HFFc6 (cell line): Measurements from ENCODE around the gene CHRNA4. TPM values are rescaled to one million over a fixed set of nuclear protein-coding genes. Genes with fewer than 3 reads are reported as not detected.

Source experiments
- DNase-seq: peaks from one replicate; pipeline ENCODE4 v3.0.0-alpha.2; 2018
- H3K27ac Mint-ChIP-seq: 2 replicates; pipeline ENCODE4 v1.8.0; 2020; ENCODE audit warnings: mild to moderate bottlenecking, mixed read lengths
- H3K27me3 Mint-ChIP-seq: 2 replicates; pipeline ENCODE4 v1.8.0; 2021; ENCODE audit warnings: mild to moderate bottlenecking, moderate library complexity, mixed read lengths; ENCODE audit not compliant: insufficient read depth
- H3K36me3 Mint-ChIP-seq: 2 replicates; pipeline ENCODE4 v1.8.0; 2021; ENCODE audit warnings: low read depth, mixed read lengths
- H3K4me1 Mint-ChIP-seq: 2 replicates; pipeline ENCODE4 v1.8.0; 2020; ENCODE audit warnings: low read depth, mixed read lengths
- H3K4me3 Mint-ChIP-seq: 2 replicates; pipeline ENCODE4 v1.8.0; 2020; ENCODE audit warnings: mild to moderate bottlenecking, moderate library complexity, mixed read lengths
- H3K9me3 Mint-ChIP-seq: 2 replicates; pipeline ENCODE4 v1.8.0; 2020; ENCODE audit warnings: mild to moderate bottlenecking, mixed read lengths
- total RNA-seq, 6 experiments: library from RNA; stranded (reverse); fragmentation: NEBNext Ultra II Directional; extraction: Animal tissue kit (Norgen Biotek cat#: 25700); gene quantifications; 2 replicates in 1 of 6; 3 replicates in 5 of 6; pipeline ENCODE4 v1.2.3, GENCODE V29; 2021
- TF ChIP-seq, protein P1 (sequence below): fragments of 200-600 bp; sonication (generic); IDR thresholded peaks from 2 replicates; pipeline ENCODE4 v1.5.0; 2021; ENCODE audit warnings: antibody characterized with exemption, mild to moderate bottlenecking

Gene CHRNA4
- total RNA-seq, 6 experiments from 2014 or later = not detected

DNA sequence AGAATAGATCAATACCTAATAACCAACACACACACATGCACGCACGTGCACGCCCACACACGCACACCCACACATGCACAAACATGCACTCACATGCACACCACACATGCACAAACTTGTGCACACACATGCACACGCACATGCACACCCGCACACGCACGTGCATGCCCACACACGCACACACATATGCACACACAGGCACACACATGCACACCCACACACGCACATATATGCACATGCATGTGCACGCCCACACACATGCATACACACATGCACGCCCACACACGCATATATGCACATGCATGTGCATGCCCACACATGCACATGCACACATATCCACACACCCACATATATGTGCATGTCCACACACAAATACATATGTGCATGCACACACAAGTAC lies 26.2 kb upstream of the CHRNA4 start:
- no peak overlapping the region for H3K27ac Mint-ChIP-seq
- DNase-seq = no peak
- H3K36me3 Mint-ChIP-seq = peaks cover 20% of the 10 kb centered on the region
- H3K4me1 Mint-ChIP-seq = no peaks in the 10 kb centered on the region
- TF ChIP-seq, protein P1, sequence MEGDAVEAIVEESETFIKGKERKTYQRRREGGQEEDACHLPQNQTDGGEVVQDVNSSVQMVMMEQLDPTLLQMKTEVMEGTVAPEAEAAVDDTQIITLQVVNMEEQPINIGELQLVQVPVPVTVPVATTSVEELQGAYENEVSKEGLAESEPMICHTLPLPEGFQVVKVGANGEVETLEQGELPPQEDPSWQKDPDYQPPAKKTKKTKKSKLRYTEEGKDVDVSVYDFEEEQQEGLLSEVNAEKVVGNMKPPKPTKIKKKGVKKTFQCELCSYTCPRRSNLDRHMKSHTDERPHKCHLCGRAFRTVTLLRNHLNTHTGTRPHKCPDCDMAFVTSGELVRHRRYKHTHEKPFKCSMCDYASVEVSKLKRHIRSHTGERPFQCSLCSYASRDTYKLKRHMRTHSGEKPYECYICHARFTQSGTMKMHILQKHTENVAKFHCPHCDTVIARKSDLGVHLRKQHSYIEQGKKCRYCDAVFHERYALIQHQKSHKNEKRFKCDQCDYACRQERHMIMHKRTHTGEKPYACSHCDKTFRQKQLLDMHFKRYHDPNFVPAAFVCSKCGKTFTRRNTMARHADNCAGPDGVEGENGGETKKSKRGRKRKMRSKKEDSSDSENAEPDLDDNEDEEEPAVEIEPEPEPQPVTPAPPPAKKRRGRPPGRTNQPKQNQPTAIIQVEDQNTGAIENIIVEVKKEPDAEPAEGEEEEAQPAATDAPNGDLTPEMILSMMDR = no peak
- peaks cover 21% of the 10 kb centered on the region for H3K27me3 Mint-ChIP-seq
- H3K4me3 Mint-ChIP-seq = no peak overlapping the region
- peaks cover 59% of the 10 kb centered on the region for H3K9me3 Mint-ChIP-seq

DNA sequence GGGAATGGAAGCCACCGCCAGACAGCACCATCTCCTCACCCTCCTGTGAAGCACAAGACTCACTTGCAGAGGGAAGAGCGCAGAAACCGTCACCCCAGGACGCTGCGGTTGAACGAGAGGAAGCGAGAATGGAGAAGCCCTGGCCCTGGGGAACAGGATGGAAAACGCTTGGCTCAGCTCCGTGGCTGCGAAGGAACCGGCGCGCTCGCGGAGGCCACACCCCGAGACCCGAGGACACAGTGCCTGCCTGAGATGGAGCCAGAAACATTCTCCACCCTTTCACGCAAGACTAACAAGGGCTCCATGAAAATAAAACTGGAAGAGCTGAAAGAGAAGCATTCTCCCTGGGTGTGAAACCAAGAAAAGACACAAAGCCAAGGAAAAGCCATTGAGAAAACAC lies 25.3 kb upstream of the CHRNA4 start:
- no peaks in the 10 kb centered on the region for H3K4me1 Mint-ChIP-seq
- H3K27ac Mint-ChIP-seq = no peak overlapping the region
- peaks cover 19% of the 10 kb centered on the region for H3K27me3 Mint-ChIP-seq
- TF ChIP-seq, protein P1 = no peak
- no peak for DNase-seq
- peaks cover 20% of the 10 kb centered on the region for H3K36me3 Mint-ChIP-seq
- H3K4me3 Mint-ChIP-seq = no peak overlapping the region
- peaks cover 59% of the 10 kb centered on the region for H3K9me3 Mint-ChIP-seq

DNA sequence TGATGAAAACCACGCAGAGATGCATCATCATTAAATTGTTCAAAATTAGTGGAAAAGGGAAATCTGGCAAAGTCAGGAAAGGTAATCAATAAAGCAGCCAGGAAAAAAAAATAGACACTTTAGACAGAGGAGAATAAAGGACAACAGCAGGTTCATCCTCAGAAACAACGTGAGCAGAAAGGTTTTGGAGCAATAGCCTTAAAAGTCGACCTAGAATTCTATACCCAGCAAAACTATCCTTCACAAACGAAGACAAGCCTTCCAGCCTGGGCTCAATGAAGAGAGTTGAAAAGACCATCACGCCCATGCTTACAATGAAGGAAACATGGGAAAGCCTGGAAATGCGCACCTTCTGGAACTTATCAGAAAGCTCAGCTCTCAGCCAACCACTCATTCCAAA lies 24.7 kb upstream of the CHRNA4 start:
- peaks cover 20% of the 10 kb centered on the region for H3K36me3 Mint-ChIP-seq
- H3K27me3 Mint-ChIP-seq = peaks cover 19% of the 10 kb centered on the region
- H3K4me1 Mint-ChIP-seq = no peaks in the 10 kb centered on the region
- TF ChIP-seq, protein P1 = no peak
- no peak for DNase-seq
- no peak overlapping the region for H3K27ac Mint-ChIP-seq
- H3K9me3 Mint-ChIP-seq = peaks cover 53% of the 10 kb centered on the region
- no peak overlapping the region for H3K4me3 Mint-ChIP-seq

DNA sequence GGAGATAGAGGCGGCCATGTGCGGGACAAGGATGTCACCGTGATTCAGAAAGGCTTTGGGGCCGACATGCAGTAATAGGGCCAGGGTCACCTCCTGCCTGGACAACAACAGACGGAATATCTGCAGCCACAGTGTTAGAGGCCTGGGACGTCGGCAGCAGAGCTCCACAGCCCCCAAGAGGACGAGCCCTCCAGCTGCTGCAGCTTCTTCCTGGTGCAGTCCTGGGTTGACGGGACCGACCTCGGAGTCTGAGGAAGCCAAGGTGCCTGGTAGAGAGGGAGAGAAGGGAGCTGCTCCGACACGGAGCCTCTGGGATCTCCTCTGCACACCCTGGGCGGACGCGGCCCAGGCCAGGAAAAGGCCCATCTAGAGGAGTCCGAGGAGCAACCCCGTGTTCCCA lies 23.2 kb upstream of the CHRNA4 start:
- H3K27me3 Mint-ChIP-seq = peaks cover 19% of the 10 kb centered on the region
- H3K9me3 Mint-ChIP-seq = peaks cover 39% of the 10 kb centered on the region
- H3K4me1 Mint-ChIP-seq = no peaks in the 10 kb centered on the region
- H3K27ac Mint-ChIP-seq = no peak overlapping the region
- peaks cover 20% of the 10 kb centered on the region for H3K36me3 Mint-ChIP-seq
- no peak overlapping the region for H3K4me3 Mint-ChIP-seq
- DNase-seq = no peak
- TF ChIP-seq, protein P1 = no peak

DNA sequence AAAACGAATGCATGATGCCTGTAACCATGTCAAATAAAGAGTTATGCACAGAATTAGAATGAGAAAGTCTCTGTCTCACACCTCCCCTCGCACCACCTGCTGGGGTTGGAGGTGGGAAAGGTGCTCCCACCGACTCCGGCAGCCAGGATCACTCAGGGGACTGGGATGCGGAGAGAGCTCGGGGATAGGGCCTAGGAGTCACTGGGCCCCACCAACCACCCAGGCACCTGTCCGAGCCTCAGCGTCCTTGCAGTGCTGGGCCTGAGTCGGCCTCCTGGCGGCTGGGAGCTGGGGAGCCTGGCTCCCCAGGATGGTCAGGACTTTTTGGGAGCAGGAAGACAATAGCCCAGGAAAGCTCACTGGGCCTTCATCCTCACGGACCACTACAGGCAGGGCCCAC lies 22.4 kb upstream of the CHRNA4 start:
- Mint-ChIP-seq H3K27ac (no peak overlapping the region), H3K4me1 (no peaks in the 10 kb centered on the region), H3K4me3 (no peak overlapping the region), H3K9me3 (peaks cover 36% of the 10 kb centered on the region), H3K36me3 (peaks cover 20% of the 10 kb centered on the region), H3K27me3 (peaks cover 16% of the 10 kb centered on the region)
- DNase-seq = no peak
- TF ChIP-seq, protein P1 = no peak
